Mucosa of stomach (tissue), 1 donor: ENCODE data around the gene TEX13B.

Source experiments
- H3K27me3 ChIP-seq: one replicate; pipeline ENCODE4 v1.7.0; 2013; ENCODE audit warnings: mild to moderate bottlenecking, low read length; ENCODE audit not compliant: control insufficient read depth, insufficient read depth
- H3K36me3 ChIP-seq: one replicate; pipeline ENCODE4 v1.7.0; 2013; ENCODE audit warnings: low read length; ENCODE audit not compliant: control insufficient read depth, insufficient read depth
- H3K4me1 ChIP-seq: one replicate; pipeline ENCODE4 v1.7.0; 2013; ENCODE audit warnings: mild to moderate bottlenecking, low read length; ENCODE audit not compliant: control insufficient read depth, insufficient read depth
- H3K4me3 ChIP-seq: one replicate; pipeline ENCODE4 v1.7.0; 2013; ENCODE audit warnings: low read length
- H3K9ac ChIP-seq: one replicate; pipeline ENCODE4 v1.7.0; 2013; ENCODE audit warnings: mild to moderate bottlenecking, low read length, moderate library complexity
- H3K9me3 ChIP-seq: one replicate; pipeline ENCODE4 v1.7.0; 2013; ENCODE audit warnings: mild to moderate bottlenecking, low read length, moderate library complexity; ENCODE audit not compliant: control insufficient read depth
- donor health status: Pancreatic carcinoma.

Gene TEX13B, protein sequence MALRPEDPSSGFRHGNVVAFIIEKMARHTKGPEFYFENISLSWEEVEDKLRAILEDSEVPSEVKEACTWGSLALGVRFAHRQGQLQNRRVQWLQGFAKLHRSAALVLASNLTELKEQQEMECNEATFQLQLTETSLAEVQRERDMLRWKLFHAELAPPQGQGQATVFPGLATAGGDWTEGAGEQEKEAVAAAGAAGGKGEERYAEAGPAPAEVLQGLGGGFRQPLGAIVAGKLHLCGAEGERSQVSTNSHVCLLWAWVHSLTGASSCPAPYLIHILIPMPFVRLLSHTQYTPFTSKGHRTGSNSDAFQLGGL

GRCh38 chrX:107982356-107982755 lies at the start of gene TEX13B:
TSS of gene TEX13B (minus strand) at chrX:107982370. CDS start at chrX:107982127, 243 bp downstream.
- no peaks in the 10 kb centered on the region for H3K27me3 ChIP-seq
- no peak within 1 kb of the TSS for H3K4me3 ChIP-seq
- no peaks in the 10 kb centered on the region for H3K36me3 ChIP-seq
- H3K4me1 ChIP-seq = no peaks in the 10 kb centered on the region
- H3K9ac ChIP-seq = no peak within 1 kb of the TSS
- H3K9me3 ChIP-seq = no peaks in the 10 kb centered on the region

- Histone ChIP-seq H3K4me3 (no peak overlapping the region), H3K36me3 (no peaks in the 10 kb centered on the region), H3K27me3 (no peaks in the 10 kb centered on the region), H3K9me3 (no peaks in the 10 kb centered on the region), H3K9ac (no peak overlapping the region), H3K4me1 (peaks cover 55% of the 10 kb centered on the region)
These were observed 48.0 kb upstream of the TEX13B start for GRCh38 chrX:108029928-108030711.

DNA sequence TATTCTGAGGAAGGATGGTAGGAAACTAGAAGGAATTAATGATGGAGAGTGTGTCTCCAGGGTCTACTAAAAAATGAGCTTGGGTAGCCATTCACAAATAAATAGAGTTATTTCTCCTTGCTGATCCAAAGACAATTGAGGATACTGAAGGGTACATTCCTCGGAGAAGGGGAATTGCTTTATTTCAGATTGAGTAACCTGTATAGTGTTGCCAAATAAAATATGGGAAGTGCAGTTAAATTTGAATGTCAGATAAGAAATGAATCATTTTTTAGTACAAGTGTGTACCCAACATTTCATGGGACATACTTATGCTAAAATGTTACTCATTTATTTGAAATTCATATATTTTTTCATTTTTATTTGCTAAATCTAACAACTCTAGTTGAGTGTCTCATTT lies 46.7 kb upstream of the TEX13B start:
- Histone ChIP-seq H3K4me3 (no peak overlapping the region), H3K9ac (no peak overlapping the region), H3K4me1 (peaks cover 45% of the 10 kb centered on the region)

DNA sequence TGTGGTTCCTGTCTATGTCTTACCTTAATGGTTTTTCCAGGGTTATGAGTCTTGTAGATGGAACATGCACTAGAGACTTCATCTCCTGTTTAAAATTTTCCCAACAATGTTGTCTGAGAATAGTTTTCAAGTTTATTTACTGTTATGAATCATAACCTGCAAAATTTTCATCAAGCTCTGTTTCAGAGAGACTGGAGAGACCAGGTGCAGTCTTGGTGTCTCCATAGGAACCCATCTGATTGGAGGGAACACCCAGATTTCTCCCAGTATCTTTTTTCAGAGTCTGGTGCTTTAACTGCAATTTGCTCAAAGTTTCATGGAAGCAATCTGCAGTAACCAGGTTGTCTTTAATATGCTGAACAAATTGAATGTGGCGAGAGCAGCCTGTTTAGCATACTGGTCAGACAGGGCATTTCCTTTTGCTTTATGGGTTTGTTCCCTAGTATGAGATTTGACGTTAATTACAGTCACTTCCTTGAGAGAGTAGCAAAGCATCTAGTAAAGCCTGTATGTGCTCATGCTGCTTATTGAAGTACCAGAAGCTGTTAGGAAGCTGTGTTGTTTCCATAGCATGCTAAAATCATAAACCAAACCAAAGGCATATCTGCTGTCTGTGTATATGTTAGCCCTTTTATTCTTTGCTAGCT lies 43.9 kb upstream of the TEX13B start:
- H3K27me3 ChIP-seq = no peaks in the 10 kb centered on the region
- no peak overlapping the region for H3K9ac ChIP-seq
- H3K4me3 ChIP-seq = no peak overlapping the region
- H3K36me3 ChIP-seq = no peaks in the 10 kb centered on the region
- peaks cover 24% of the 10 kb centered on the region for H3K4me1 ChIP-seq
- no peaks in the 10 kb centered on the region for H3K9me3 ChIP-seq

More for the DNA sequence above, 46.7 kb upstream of the TEX13B start:
- H3K36me3 ChIP-seq = no peaks in the 10 kb centered on the region
- no peaks in the 10 kb centered on the region for H3K9me3 ChIP-seq
- H3K27me3 ChIP-seq = no peaks in the 10 kb centered on the region

GRCh38 chrX:108025376-108025775 lies 43.2 kb upstream of the TEX13B start:
- Histone ChIP-seq H3K27me3 (no peaks in the 10 kb centered on the region), H3K4me1 (peaks cover 22% of the 10 kb centered on the region), H3K36me3 (no peaks in the 10 kb centered on the region), H3K4me3 (no peak overlapping the region), H3K9ac (no peak overlapping the region), H3K9me3 (no peaks in the 10 kb centered on the region)

GRCh38 chrX:108022491-108023089 lies 40.4 kb upstream of the TEX13B start:
- Histone ChIP-seq H3K4me3 (no peak overlapping the region), H3K36me3 (no peaks in the 10 kb centered on the region), H3K9ac (no peak overlapping the region), H3K4me1 (peaks cover 18% of the 10 kb centered on the region), H3K27me3 (no peaks in the 10 kb centered on the region), H3K9me3 (no peaks in the 10 kb centered on the region)

DNA sequence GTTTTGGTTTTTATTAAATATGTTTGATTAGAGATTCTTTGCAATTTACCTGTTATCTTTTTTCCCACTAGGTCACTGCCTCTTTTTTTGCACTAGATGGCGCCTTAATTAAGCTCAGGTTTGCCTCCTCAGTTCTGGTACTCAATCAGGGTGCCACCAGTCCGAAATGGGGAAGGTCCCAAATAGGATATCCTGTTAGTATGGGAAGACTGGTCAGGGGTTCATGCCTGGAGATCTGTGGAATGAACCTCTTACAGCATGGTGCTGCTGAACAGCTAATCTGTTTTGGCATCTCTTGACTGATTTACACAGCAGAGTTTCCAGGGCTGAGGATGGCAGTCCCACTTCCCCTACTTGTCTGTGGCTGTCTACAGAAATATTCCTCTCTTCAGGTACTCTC lies 38.5 kb upstream of the TEX13B start:
- Histone ChIP-seq H3K4me1 (peaks cover 8% of the 10 kb centered on the region), H3K27me3 (no peaks in the 10 kb centered on the region), H3K4me3 (no peak overlapping the region), H3K36me3 (no peaks in the 10 kb centered on the region), H3K9ac (no peak overlapping the region), H3K9me3 (no peaks in the 10 kb centered on the region)

- no peaks in the 10 kb centered on the region for H3K36me3 ChIP-seq
- no peak overlapping the region for H3K4me3 ChIP-seq
- H3K9me3 ChIP-seq = no peaks in the 10 kb centered on the region
- no peaks in the 10 kb centered on the region for H3K27me3 ChIP-seq
- peaks cover 8% of the 10 kb centered on the region for H3K4me1 ChIP-seq
- H3K9ac ChIP-seq = no peak overlapping the region
These were observed 37.3 kb upstream of the TEX13B start for GRCh38 chrX:108019382-108019875.

DNA sequence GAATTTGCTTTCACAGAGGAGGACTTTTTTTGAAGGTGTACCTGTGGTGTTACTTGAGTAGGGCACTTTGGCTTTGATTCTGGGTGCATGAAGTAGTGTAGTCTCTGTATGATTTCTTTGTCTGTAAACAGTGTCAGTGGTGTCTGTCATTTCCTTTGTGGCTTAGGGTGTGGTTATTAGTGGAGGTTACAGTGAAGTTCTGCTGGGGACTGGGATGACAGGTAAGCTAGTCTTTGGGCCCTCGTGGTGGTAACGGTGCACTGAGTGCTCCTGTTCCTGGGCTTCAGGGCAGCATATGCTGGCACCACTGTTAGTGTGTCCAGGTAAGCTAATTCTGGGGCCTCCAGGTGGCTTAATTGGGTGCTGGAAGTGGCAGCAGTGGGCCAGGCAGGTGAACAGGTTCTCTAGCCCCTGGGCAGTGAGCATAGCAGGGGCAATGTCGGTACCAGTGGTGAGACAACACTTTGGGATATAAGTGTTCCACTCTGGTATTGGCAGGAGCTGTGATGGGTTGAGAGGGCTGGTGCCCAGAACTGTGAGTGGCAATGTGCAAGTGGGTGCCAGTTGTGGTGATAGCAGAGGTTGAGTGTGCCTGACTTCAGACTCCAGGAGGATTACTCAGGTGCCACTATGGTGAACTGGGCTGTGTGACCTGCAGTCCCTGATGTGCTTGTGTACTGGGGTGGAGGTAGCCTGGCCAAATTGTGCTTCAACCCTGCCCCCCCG lies 36.6 kb upstream of the TEX13B start:
- Histone ChIP-seq H3K9ac (no peak overlapping the region), H3K9me3 (no peaks in the 10 kb centered on the region), H3K4me3 (no peak overlapping the region), H3K27me3 (no peaks in the 10 kb centered on the region), H3K36me3 (no peaks in the 10 kb centered on the region), H3K4me1 (peaks cover 8% of the 10 kb centered on the region)

GRCh38 chrX:108001218-108001814 lies 19.1 kb upstream of the TEX13B start:
- no peaks in the 10 kb centered on the region for H3K36me3 ChIP-seq
- no peak overlapping the region for H3K4me3 ChIP-seq
- no peak overlapping the region for H3K9ac ChIP-seq
- no peaks in the 10 kb centered on the region for H3K27me3 ChIP-seq
- no peaks in the 10 kb centered on the region for H3K9me3 ChIP-seq
- no peaks in the 10 kb centered on the region for H3K4me1 ChIP-seq

DNA sequence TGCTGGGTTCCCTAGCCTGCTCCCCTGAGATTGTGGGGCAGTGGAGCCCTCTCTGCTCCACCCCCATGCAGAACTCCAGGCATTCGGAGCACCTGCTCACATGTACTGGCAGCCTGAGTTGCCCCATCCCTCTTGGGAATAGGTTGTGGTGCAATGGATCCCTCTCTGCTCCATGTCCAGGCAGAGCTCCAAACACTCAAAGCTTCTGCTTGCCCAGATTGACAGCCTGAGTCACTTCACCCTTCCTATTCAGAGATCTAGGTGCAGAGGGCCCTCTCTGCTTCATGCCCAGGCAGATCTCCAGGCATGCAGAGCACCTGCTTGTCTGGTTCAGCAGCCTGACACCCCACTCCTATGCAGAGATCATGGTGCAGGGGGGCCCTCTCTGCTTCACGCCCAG lies 18.6 kb upstream of the TEX13B start:
- Histone ChIP-seq H3K4me1 (no peaks in the 10 kb centered on the region), H3K27me3 (no peaks in the 10 kb centered on the region), H3K9me3 (no peaks in the 10 kb centered on the region), H3K36me3 (no peaks in the 10 kb centered on the region), H3K4me3 (no peak overlapping the region), H3K9ac (no peak overlapping the region)
